ENCODE data around the gene SMIM38. TPM values are rescaled to one million over a fixed set of nuclear protein-coding genes. Genes with fewer than 3 reads are reported as not detected.
A peak's percentile ranks its signal among the peaks of the same experiment; 100 is the strongest.
"Not testable (repeated sequence)": the region's sequence is repeated elsewhere in the genome, so short reads cannot be mapped to it uniquely, and the experiment has no call there.

SMIM38 gene
- total RNA-seq, 3 donors from 2014 or later: 0.32 to 2.6 (median 1.6) TPM

DNA sequence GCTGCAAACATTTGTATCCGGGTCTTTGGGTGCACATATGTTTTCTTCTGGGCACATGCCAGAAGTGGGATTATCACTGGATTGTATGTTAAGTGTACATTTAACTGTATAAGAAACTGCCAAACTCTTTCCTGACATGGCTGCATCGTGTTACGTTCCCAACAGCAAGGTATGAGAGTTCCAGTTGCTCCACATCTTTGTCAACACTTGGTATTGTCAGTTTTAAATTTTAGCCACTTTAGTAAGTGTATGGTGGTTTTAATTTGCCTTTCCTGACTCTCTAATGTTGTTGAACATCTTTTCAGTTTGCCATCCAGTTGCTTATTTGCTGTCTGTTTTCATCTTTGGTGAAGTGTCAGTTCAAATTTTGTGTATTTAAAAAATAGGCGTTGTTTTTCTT lies 22.5 kb upstream of the SMIM38 start:
- Histone ChIP-seq H3K27ac (no peak overlapping the region), H3K4me1 (no peaks in the 10 kb centered on the region), H3K9me3 (no peaks in the 10 kb centered on the region), H3K36me3 (no peaks in the 10 kb centered on the region), H3K27me3 (no peaks in the 10 kb centered on the region), H3K4me3 (no peak overlapping the region)
- DNase-seq (ENCODE audit: low spot score in 2 of 2): no peak
- TF ChIP-seq, protein P1, sequence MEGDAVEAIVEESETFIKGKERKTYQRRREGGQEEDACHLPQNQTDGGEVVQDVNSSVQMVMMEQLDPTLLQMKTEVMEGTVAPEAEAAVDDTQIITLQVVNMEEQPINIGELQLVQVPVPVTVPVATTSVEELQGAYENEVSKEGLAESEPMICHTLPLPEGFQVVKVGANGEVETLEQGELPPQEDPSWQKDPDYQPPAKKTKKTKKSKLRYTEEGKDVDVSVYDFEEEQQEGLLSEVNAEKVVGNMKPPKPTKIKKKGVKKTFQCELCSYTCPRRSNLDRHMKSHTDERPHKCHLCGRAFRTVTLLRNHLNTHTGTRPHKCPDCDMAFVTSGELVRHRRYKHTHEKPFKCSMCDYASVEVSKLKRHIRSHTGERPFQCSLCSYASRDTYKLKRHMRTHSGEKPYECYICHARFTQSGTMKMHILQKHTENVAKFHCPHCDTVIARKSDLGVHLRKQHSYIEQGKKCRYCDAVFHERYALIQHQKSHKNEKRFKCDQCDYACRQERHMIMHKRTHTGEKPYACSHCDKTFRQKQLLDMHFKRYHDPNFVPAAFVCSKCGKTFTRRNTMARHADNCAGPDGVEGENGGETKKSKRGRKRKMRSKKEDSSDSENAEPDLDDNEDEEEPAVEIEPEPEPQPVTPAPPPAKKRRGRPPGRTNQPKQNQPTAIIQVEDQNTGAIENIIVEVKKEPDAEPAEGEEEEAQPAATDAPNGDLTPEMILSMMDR (IDR thresholded peaks at IDR 0.05): no peak
- TF ChIP-seq POLR2AphosphoS5 (IDR thresholded peaks at IDR 0.05) (no peak), POLR2A (IDR thresholded peaks at IDR 0.05) (no peak)
- intact Hi-C loops (cut with DNase I; ENCODE audit: low total_unique reads): no loop called here

DNA sequence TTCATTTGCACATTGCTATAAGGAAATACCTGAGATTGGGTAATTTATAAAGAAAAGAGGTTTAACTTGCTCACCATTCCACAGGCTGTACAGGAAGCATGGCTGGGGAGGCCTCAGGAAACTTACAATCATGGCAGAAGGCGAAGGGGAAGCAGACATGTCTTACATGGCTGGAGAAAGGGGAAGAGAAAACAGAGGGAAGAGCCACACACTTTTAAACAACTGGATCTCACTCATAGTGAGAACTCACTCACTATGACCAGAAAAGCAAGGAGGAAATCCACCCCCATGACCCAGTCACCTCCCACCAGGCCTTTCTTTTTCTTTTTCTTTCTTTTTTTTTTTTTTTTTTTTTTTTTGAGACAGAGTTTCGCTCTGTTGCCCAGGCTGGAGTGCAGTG lies 21.6 kb upstream of the SMIM38 start:
- DNase-seq (ENCODE audit: low spot score in 2 of 2); H3K27ac ChIP-seq; H3K4me3 ChIP-seq; H3K36me3 ChIP-seq; H3K4me1 ChIP-seq; H3K27me3 ChIP-seq; intact Hi-C loops (cut with DNase I; ENCODE audit: low total_unique reads); H3K9me3 ChIP-seq: not testable (repeated sequence)

DNA sequence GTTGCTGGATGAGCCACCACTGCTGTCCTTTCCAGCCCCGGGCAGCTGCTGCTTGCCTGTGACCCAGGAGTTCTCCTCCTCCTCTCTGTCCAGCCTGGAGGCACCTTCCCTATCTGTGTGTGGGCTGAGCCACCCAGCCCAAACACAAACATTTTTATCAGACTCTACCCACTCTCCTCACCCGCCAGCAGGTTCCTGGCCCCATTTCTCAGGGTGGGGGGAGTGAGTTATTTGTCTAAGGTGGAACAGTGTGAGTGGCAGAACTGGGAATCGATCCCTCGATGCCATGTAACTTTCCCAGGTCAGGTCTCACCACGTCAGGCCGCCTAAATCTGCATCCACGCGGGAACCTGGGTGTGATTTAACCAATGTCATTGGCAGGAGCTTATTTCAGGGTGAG lies 20.8 kb upstream of the SMIM38 start:
- H3K27ac ChIP-seq: no peak overlapping the region
- H3K27me3 ChIP-seq: no peaks in the 10 kb centered on the region
- no peak for TF ChIP-seq POLR2A (IDR thresholded peaks at IDR 0.05)
- no peak for TF ChIP-seq POLR2AphosphoS5 (IDR thresholded peaks at IDR 0.05)
- TF ChIP-seq, protein P1 (IDR thresholded peaks at IDR 0.05): no peak
- no peaks in the 10 kb centered on the region for H3K9me3 ChIP-seq
- no peaks in the 10 kb centered on the region for H3K36me3 ChIP-seq
- no peak for DNase-seq (ENCODE audit: low spot score in 2 of 2)
- no peaks in the 10 kb centered on the region for H3K4me1 ChIP-seq
- intact Hi-C loops (cut with DNase I; ENCODE audit: low total_unique reads): no loop called here
- H3K4me3 ChIP-seq: no peak overlapping the region

DNA sequence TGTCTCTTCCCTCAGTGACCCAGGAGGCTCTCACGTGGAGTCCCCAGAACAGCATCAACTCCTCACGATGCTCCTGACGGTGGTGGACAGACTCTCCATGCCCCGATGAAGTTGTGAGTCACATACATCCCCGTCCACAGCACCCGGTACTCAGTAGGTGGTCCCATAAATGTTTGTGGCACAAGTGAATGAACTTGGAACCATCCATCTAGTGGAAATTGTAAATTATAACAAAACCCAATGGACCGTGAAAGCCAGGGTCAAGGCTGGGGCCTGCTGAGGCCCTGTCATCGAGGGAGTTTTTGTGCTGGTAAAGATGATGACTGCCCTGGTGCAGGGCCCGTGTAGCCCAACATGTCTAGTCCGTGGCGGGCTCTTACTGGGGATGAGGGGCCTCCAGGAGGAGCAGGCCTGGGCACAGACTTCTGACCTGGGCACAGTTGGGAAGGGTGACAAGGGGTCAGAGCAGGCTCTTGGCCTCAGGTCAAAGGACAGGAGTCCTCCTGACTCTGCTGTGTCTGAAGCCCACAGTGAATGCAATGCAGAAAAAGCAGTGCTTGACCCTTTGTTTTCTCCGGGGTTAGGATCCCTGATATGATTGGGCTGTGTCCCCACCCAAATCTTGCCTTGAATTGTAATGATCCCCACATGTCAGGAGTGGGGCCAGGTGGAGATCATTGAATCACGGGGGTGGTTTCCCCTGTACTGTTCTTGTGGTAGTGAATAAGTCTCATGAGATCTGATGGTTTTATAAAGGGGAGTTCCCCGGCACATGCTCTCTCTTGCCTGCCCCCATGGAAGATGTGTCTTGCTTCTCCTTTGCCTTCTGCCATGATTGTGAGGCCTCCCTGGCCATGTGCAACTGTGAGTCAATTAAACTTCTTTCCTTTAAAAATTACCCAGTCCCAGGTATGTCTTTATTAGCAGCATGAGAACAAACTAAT lies 20.0 kb upstream of the SMIM38 start:
- Histone ChIP-seq H3K4me3 (no peak overlapping the region), H3K27ac (no peak overlapping the region), H3K36me3 (no peaks in the 10 kb centered on the region), H3K4me1 (no peaks in the 10 kb centered on the region), H3K9me3 (no peaks in the 10 kb centered on the region), H3K27me3 (no peaks in the 10 kb centered on the region)
- TF ChIP-seq, protein P1 (IDR thresholded peaks at IDR 0.05): no peak
- TF ChIP-seq POLR2A (IDR thresholded peaks at IDR 0.05): no peak
- TF ChIP-seq POLR2AphosphoS5 (IDR thresholded peaks at IDR 0.05): no peak
- intact Hi-C loops (cut with DNase I; ENCODE audit: low total_unique reads): no loop called here
- no peak for DNase-seq (ENCODE audit: low spot score in 2 of 2)

DNA sequence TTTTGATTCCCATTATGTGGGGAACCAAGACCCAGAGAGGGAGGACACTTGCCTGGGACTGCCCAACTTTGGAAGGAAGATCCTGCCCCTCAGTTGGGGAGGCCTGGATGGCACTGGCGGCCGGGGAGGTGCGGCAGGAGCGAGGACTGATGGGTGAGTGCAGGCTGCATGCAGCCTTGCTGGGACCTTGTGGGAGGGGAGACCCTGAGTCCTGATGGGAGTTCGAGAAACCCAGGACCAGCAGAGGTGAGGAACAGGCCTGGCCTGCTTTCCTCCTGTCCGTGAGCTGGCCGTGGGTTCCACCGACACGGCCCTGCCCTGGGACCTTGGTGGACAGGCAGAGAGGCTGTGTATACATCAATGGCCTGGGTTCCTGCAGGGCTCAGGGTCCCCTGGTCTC lies 19.3 kb upstream of the SMIM38 start:
- Histone ChIP-seq H3K9me3 (no peaks in the 10 kb centered on the region), H3K27ac (no peak overlapping the region), H3K36me3 (no peaks in the 10 kb centered on the region), H3K27me3 (no peaks in the 10 kb centered on the region), H3K4me1 (no peaks in the 10 kb centered on the region), H3K4me3 (no peak overlapping the region)
- peak in 1 of 2 donors; percentile 25 for DNase-seq (ENCODE audit: low spot score in 2 of 2)
- intact Hi-C loops (cut with DNase I; ENCODE audit: low total_unique reads): no loop called here
- no peak for TF ChIP-seq POLR2AphosphoS5 (IDR thresholded peaks at IDR 0.05)
- TF ChIP-seq POLR2A (IDR thresholded peaks at IDR 0.05): no peak
- TF ChIP-seq, protein P1 (IDR thresholded peaks at IDR 0.05): no peak

Data from breast epithelium (tissue), 4 donors.